ENCODE results near the gene SLC4A2.

SLC4A2 gene

GRCh38 chr7:151080067-151080521, 20.7 kb downstream of the SLC4A2 start (continued):
- TF ChIP-seq PRDM2 (tag by site-specific recombination; IDR thresholded peaks at IDR 0.05; ENCODE audit: borderline replicate concordance): 0 out of 2 replicates have a peak, but pooled peaks have one; percentile 38

GRCh38 chr7:151080522-151081169, 21.3 kb downstream of the SLC4A2 start, which contains the start of gene FASTK:
FASTK (minus strand) TSS chr7:151080809; CDS start chr7:151080766, 43 bp downstream.
- Histone ChIP-seq H3K36me3 (ENCODE audit: control insufficient read depth in 2 of 2, insufficient read depth in 1 of 2, low read length in 2 of 2) (peaks cover 0 to 39% of the 10 kb centered on the region in 2 experiments; a peak in 1 of 3 replicates), H3K9me3 (ENCODE audit: control insufficient read depth, insufficient read depth, low read depth, low read length) (no peaks in the 10 kb centered on the region), H3K27ac (ENCODE audit: extremely low read depth, low read depth, low read length) (peak within 1 kb of the TSS; percentile 75), H3K4me3 (ENCODE audit: low read depth, low read length) (peak within 1 kb of the TSS; percentile 89), H3K4me1 (ENCODE audit: control insufficient read depth, insufficient read depth, low read length) (peaks cover 7% of the 10 kb centered on the region; the same call in 1 of the 2 replicates)
- POLR2A ChIA-PET: interaction anchor here (0.6 to 2.0 kb wide), 15 partner anchors 9 to 146 kb away, joined by 3 to 17 read pairs (median 5); partner anchors contain the start of genes ABCB8, ABCF2 and CDK5
- CTCF ChIA-PET: interaction anchor here (0.6 to 1.6 kb wide), 5 partner anchors 8 to 36 kb away, joined by 3 to 8 read pairs (median 4); no protein-coding TSS in a partner anchor
- TF ChIP-seq SALL2 (tag by site-specific recombination; IDR thresholded peaks at IDR 0.05; ENCODE audit: borderline replicate concordance): no peak
- TF ChIP-seq ZFP37 (tag by site-specific recombination; IDR thresholded peaks at IDR 0.05): 0 out of 2 replicates have a peak, but pooled peaks have one; percentile 39
- peak; percentile 96 for TF ChIP-seq GLIS2 (tag by site-specific recombination; IDR thresholded peaks at IDR 0.05)
- no peak for TF ChIP-seq RBAK (tag by site-specific recombination; IDR thresholded peaks at IDR 0.05)
- no peak for TF ChIP-seq ZNF645 (tag by site-specific recombination; IDR thresholded peaks at IDR 0.05)
- TF ChIP-seq ZNF670 (tag by site-specific recombination; IDR thresholded peaks at IDR 0.05; ENCODE audit: low read depth): no peak
- no peak for TF ChIP-seq REPIN1 (tag by site-specific recombination; IDR thresholded peaks at IDR 0.05; ENCODE audit: low read depth)
- no peak for TF ChIP-seq ZSCAN23 (tag by site-specific recombination; IDR thresholded peaks at IDR 0.05)
- TF ChIP-seq ZNF132 (tag by site-specific recombination; IDR thresholded peaks at IDR 0.05; ENCODE audit: borderline replicate concordance): no peak
- no peak for TF ChIP-seq ZNF704 (tag by site-specific recombination; IDR thresholded peaks at IDR 0.05)
- TF ChIP-seq ZNF26 (tag by site-specific recombination; IDR thresholded peaks at IDR 0.05): no peak
- TF ChIP-seq OVOL3 (tag by site-specific recombination; IDR thresholded peaks at IDR 0.05): peak; percentile 30; the same call in 1 of the 2 replicates
- no peak for TF ChIP-seq ZNF837 (tag by site-specific recombination; IDR thresholded peaks at IDR 0.05)
- TF ChIP-seq ZNF791 (tag by site-specific recombination; IDR thresholded peaks at IDR 0.05): no peak
- no peak for TF ChIP-seq ZNF513 (tag by site-specific recombination; IDR thresholded peaks at IDR 0.05)
- TF ChIP-seq ZBTB26 (tag by site-specific recombination; optimal IDR thresholded peaks at IDR 0.05): peak; percentile 79
- no peak; the same call in 1 of the 2 replicates for TF ChIP-seq ZNF169 (tag by site-specific recombination; IDR thresholded peaks at IDR 0.05)
- no peak for TF ChIP-seq ZNF664 (tag by site-specific recombination; IDR thresholded peaks at IDR 0.05)
- TF ChIP-seq MEIS1 (CRISPR knock-in tag; IDR thresholded peaks at IDR 0.05; ENCODE audit: borderline replicate concordance): no peak
- TF ChIP-seq ZNF501 (tag by site-specific recombination; IDR thresholded peaks at IDR 0.05): peak; percentile 90; the same call in 1 of the 2 replicates
- no peak for TF ChIP-seq ZNF354C (tag by site-specific recombination; IDR thresholded peaks at IDR 0.05; ENCODE audit: borderline replicate concordance, low read depth)
- no peak for TF ChIP-seq ZNF248 (tag by site-specific recombination; IDR thresholded peaks at IDR 0.05)
